HG03354 (cell line): ENCODE measurements around the gene PADI6.
"Not testable (repeated sequence)": the region's sequence is repeated elsewhere in the genome, so short reads cannot be mapped to it uniquely, and the experiment has no call there.

Experiments used
- ATAC-seq: cut with Tn5 transposase; IDR thresholded peaks from one replicate; pipeline ENCODE4 v1.9.1; 2021; ENCODE audit warnings: mild to moderate bottlenecking; ENCODE audit not compliant: unreplicated experiment, poor library complexity, severe bottlenecking

The PADI6 gene

DNA sequence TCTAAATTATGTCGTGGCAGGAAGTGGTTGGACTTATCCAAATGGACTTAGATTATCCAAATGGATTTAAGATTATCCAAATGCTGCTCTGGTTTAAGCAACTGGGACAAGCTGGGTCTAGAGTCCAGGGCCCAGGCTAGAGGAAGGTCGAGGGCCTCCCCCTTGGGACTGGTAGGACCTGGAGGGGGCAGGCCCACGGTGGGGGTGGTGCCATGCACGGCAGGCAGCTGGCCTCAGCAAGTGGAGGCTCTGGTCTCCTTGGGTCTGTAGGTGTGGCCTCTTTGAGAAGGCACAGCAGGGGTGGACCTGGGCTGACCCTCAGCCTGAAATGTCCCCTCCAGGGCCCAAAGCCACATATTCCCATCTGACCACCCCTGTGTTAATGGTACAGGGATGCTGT lies 29.8 kb downstream of the PADI6 start:
- ATAC-seq: no peak

DNA sequence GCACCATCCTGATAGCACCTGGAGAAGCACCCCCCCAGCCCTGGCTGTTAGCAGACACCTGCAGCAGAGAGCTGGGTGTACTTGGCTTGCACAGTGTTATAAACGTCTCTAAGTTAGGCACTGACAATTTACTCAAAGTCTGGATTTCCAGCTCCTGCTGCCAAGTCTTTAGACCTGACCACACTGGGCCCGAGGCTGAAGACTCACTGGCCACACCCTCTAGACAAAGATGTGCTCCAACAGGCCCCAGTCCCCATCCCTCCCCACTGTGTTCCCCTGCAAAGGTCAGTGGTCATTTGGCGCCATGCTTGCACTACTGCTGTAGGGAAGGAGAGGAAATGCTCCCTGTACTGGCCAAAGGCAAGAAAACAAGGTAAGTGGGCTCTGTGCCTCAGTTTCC lies 31.1 kb downstream of the PADI6 start:
- ATAC-seq: no peak

DNA sequence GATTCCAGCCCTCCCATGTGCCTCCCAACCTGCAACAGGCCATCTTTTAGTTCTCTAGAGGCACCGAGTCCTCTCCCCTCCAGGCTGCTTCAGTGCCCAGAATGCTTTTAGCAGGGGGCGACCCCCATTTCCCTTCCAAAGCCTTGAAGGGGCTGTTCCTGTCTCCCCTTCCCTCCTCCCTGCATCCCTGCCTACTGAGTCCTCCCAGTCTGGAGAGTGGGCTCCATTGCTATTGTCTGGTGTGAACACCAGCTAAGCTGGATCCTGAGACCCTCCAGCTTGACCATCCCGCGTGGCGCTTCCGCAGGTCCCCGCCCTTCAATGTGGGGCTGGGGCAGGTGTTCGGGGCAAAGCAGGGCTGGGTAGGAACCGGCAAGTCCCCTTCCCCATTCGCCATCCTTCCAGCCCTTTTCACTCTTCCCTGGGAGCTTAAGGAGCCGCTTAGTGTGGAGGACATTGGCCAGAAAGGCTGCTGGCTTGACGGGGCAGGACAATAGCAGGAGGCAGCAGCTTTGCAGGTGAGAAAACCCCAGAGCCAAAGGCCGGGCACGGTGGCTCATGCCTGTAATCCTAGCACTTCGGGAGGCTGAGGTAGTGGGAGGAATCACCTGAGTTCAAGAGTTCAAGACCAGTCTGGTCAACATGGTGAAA lies 32.2 kb downstream of the PADI6 start:
- ATAC-seq: no peak

DNA sequence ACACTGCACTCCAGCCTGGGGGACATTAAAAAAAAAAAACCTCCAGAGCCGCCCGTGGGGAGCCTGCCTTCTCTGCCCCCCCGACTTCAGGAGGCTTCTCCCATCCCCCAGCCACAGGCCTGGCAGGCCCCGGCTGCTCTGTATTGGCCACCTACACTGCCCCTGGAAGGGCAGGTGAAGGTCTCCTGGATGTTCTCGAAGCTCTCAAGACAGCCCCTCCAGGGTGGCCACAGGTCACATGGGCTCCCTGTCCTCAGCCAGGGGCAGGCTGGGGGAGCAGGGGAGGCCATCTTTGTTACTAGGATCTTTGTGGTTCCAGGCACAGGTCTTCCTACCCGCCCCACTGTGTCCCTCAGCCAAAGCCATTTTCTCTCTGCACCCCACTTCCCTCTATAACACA lies 32.8 kb downstream of the PADI6 start:
- ATAC-seq: no peak

DNA sequence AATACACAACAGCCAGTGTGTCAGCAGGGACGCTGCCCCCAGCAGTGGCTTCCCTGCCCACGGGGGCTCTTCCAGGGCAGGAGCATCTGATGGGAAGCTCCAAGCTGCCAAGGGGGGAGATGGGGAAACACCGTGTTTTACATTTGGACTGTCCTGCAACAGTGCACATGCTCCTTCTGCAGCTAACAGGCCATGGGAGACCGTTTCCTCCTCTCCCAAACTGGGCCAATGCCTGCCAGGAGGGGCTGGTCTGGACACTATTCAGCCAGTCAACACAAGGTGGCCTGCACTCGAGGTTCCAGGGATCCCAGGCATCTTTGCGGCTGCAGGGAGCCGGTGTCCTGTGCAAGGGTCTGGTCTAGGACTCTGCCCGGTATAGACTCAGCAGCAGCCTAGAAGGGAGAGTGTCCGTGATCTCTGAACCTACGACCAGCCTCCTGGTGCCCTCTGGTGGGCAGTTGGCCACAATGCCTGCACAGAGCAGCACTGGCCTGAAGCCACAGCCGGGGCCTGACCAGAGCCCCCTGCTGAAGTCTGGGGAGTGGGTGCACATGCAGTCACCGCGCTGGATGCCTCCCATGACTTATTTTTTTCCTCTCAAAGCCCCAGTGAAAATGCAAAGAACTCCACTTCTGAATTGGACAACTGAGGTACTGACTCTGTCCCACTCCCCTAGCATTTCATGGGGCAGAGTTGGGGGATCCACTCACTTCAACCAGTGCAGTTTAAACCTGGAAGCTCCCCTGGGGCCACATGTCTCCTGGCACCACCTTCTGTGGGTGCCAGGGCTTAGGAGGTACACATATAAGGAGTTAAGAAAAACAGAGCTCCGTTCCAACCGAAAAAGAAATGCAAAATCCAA lies 34.1 kb downstream of the PADI6 start:
- peak; percentile 47 for ATAC-seq

DNA sequence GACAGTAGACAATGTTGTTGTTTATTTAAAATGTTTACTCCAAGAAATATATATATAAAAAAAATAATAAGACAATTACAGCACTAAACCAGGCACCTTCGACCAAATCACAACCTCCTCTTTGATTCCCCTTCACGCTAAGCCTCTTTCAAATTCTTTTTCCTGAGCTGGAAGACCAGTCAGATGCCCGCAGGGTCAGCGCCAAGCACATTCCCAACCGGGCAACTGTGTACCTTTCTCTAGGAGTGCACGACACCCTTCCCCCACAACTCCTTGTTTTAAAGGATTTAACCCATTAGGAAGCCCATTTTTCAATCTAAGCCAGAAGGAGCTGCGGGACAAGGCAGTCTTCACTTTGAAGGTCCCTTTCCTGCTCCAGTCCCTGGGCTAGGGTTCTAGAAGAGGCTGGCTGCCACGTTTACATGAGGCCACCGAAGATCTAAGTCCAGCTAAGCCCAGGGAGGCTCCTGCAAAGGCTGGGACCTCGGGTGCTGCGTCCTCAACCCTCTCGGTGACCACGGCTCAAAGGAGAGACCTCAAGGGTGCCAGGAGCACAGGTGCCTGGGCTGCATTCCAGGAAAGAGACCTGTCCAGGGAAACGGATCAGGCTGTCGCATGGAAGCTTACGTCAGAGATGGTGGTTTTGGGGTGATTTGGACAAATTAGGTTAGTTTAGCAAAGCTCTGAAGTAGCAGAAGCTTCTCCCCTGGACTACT lies 34.9 kb downstream of the PADI6 start:
- not testable (repeated sequence) for ATAC-seq

DNA sequence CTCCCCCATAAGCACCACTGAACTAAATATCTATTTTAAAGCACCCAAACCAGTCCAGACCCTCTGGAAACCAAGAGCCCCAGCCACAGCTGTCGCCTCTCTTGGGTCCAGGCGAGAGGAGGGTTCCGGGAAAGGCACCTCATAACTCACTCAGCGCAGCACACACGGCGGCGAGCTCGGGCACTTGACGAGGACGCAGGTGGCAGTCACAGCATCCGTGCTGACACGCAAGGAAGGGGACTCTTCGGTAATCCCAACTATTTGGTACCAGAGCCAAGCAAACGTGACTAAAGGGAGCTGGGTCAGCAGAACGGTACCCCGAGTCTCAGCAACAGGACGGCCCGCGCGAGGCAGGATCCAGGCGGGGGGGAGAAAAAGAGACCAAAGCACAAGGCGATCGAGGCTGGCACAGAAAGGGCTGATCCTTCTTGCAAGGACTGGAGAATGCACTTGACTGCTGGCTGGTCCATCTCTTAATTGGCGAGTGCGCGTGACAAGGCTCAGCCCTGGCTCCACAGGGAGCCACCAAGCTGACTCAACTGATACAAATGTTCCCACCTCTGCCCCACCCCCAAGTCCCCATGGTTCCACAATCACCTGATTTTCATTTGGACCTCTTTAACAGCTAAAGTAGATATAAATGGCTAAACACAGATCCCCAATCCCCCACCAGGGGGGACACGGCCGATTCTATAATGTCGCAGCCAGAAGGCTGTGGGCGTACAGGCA lies 36.0 kb downstream of the PADI6 start:
- not testable (repeated sequence) for ATAC-seq

DNA sequence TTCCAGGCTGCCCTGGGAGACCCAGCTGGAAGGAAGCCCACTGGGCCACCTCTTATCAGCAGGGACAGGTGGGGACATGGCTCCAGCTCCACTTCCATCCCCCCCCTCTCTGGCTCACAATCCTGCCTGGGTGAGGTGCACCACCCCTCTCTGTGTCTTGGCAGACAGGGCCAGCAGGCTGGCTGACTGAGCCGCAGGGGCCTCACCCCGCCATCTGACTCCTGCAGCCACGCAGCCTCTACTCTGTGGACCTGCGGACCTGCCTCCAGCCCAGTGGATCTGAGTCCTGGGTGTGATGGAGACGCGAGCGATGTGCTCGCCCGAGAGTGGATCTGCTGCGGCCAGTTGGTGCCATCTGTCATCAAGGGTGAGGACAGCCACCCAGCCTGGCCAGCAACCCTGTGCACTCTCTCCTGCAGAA lies 37.4 kb downstream of the PADI6 start:
- ATAC-seq: no peak

DNA sequence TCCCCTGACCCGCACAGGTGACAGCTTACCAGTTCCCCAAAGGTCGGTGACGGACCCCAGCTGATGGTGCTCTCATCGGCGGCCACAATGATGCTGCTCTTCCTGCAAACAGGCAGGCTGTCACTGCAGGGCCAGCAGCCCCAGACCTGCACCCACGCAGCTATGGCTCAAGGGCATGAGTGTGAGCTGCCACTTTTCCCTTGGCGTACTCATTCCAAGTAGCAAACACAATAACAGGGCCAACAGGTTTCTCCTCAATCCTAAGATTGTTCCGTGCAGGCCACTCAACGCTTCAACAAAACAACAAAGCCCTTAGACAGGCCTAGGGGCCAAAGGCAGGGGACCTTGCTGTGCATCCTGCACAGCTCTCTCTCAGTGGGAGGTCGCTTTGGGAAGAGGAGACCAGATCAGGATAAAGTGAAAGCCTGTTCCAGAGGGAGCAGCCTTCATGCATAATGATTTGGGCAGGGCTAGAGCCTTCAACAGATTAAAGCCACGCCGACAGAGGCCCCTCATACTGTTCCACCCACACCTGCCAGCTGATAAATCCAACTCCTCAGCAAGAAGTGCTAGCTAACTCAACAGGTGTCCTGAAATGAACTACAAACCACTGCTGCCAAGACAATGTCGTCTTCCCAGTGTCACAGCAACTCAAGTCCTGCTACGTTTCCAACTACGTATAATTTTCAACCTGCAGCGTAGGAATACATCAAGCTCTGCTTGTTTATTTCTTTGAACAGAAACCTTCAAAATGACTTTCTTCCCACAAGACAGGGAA lies 40.3 kb downstream of the PADI6 start:
- ATAC-seq: no peak

DNA sequence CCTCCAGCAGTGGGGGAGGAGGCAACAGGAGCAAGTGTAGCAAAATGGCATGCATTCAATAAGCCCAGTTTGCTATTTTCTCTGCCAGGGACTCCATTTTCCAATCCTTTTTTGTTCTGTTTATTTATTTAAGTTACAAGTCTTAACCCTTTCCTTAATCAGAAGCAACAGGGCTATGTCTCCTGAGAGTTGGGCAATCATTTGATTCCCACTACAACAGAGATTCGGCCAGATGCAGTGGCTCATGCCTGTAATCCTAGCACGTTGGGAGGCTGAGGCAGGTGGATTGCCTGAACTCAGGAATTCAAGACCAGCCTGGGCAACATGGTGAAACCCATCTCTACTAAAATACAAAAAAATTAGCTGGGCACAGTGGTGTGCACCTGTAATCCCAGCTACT lies 42.0 kb downstream of the PADI6 start:
- no peak for ATAC-seq

DNA sequence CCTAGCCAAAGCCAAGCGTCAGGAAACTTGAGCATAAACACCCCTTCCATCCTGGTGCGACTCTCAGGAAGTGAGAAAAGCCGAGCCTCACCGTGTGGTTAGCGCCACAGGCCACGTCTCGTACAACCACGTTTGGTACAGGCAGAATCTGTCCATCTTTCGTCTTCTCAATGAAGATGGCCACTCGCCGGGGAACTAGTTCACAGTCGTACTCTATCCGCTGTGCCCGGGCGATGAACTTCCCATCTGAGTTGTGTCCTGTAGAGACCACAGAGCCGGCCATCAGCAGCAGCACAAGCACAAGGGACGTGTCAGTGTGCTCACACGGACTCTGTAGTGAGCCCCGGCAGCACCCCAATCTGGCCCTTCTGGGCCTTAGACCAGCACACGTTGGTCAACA lies 44.4 kb downstream of the PADI6 start:
- ATAC-seq: no peak

DNA sequence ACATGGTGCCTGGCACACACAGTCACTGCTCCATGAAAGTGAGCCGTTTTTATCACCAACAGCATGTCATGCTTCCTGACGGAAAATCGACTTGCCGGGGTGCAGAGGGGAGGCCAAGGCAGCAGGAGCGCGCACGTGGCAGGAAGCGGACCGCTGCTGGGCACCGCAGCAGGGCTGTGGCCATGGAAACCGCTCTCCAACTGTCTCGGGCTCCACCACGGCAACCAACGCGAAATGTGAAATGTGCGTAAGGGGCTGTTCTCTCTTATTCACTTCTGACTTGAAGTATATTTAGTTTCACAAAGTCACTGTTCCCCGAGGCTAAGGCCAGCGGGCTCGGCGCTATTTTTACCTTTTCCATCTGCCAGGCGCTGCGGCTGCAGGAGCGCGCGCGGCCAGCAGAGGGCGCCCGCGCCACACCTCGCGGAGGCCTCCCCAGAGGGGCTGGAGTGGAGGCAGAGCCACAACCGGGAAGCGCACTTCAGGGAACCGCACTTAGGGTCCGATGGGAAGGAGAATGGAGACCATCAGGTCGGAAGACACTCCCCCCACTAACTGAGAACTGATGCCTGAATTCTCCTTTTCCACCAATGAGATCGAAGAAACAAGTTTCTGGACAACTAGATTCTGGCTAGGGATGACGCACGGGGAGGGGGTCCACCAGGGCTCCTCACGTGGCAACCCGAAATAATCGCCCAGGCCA lies 47.8 kb downstream of the PADI6 start:
- ATAC-seq: no peak

DNA sequence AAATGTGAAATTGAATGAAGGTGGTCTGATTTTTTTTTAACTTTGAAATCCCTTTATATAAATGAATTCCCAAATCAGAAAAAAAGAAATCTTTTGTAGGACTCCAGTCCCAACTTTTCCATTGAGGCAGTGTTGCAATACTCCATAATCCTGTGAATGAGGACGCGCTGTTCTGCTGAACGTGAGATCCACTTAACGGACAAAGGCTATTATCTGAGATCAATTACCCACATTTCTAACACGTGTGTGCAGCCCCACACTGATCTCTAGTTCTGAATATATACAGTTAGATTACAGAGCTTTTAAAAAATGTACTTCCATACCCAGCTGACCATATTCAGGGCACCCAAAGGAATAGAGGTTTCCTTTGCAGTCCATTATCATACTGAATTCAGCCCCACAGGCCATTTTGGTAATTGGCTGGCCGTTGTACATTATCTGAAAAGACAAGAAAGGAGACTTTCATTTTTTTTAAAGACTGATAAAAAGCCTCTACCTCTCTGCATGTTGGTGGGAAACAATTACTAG lies 48.5 kb downstream of the PADI6 start:
- ATAC-seq: no peak

DNA sequence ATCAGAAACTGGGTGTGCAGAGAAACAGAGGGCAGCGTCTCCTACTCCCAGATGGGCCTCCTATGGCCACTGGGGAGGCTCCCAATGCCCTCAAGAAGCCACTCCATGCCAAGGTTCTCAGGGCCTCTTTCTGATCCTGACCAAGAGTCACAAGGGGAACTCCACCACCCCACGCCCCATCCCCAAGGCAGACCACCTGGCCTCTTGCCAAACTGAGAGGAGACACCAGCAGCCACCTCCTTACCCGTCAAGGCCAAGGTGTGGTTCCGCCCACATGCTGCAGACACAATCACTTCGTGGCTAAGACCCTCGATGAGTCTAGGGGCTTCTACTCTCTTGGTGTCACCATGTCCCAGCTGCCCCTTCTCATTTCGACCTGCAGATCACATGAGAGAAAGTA lies 50.5 kb downstream of the PADI6 start:
- no peak for ATAC-seq

DNA sequence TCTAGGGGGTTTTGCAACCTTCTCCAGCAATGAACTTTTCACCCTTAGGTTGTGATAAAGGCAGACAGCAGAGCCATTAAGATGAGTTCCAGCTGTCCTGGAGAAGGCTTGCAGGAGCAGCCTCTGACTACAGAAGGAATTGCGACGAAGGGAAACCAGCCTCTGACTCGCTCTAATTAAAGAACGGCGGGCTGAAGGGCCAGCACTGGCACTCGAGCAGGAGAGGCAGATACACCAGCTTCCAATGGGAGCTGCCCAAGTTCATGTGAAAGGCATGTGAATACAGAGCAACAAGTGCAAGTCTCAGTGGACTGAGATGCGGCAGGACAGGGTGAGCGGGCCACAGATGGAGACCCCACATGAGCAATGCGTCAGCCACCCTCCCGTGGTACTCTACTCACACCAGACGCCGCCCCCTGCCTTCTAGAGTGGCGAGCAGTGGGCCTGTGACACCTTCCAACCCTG lies 51.8 kb downstream of the PADI6 start:
- no peak for ATAC-seq

DNA sequence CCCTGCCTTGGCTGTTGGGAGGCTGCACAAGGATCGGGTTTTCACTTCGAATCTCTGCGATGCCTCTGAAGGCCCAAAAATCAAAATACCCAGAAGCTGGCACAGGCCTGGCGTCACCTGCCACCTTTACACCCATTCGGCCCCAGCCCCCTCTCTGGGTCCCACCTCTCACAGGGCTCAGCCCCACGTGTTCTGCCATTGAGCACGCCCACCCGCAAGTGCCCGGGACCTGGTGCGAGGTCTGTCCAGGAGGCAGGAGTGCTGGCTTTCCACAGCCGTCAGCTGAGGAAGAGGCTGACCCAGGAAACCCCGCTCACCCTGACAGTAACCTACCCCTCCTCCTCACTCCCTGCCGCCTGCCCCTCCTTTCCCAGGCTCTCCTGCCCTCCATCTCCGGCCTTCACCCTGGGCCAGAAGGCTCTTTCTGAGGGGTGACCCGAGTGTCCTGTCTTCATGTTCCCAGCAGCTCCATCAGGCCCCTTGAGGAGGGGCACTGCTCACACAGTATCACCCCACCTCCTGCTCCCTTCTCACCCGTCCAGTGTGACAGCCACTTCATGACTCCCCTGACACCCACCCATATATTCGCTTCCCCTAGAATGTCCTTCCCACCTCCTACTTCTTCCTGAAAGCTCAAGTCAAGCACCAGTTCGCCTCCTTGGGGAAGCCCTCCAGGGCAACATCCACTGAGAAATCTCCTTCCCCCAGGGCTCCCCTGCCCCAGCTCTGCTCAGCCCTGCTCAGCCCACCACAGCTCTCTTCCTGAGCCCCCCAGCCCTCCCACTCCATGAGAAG lies 54.0 kb downstream of the PADI6 start:
- no peak for ATAC-seq
